Neural cell (in vitro differentiated cells): Measurements from ENCODE around the gene SCFD1. TPM values are rescaled to one million over a fixed set of nuclear protein-coding genes. Genes with fewer than 3 reads are reported as not detected.

ENCODE experiments used
- H2AFZ ChIP-seq: fragments of 200-600, 300-800 bp; sonication (generic), shearing (Covaris generic); 2 replicates; pipeline ENCODE4 v1.6.0; 2014; ENCODE audit warnings: low read depth, mild to moderate bottlenecking, antibody characterized with exemption, low read length, moderate library complexity
- H3F3A ChIP-seq: fragments of 200-600 bp; shearing (Covaris generic); 2 replicates; pipeline ENCODE4 v1.6.1; 2016; ENCODE audit warnings: mild to moderate bottlenecking, moderate library complexity, mixed read lengths, antibody characterized with exemption, low read length; ENCODE audit not compliant: insufficient read depth, poor library complexity, severe bottlenecking
- H3K27ac ChIP-seq: fragments of 200-600, 300-800 bp; sonication (generic), shearing (Covaris generic); 2 replicates; pipeline ENCODE4 v1.5.1; 2014; ENCODE audit warnings: mild to moderate bottlenecking, low read length, moderate library complexity
- H3K27me3 ChIP-seq: fragments of 300-800, 200-600 bp; sonication (generic), shearing (Covaris generic); 2 replicates; pipeline ENCODE4 v1.6.0; 2014; ENCODE audit warnings: mild to moderate bottlenecking, low read depth, low read length, moderate library complexity; ENCODE audit not compliant: insufficient read depth
- H3K36me3 ChIP-seq: fragments of 300-800, 200-600 bp; sonication (generic), shearing (Covaris generic); 2 replicates; pipeline ENCODE4 v1.5.1; 2014; ENCODE audit warnings: mild to moderate bottlenecking, antibody characterized with exemption, low read length, moderate library complexity; ENCODE audit not compliant: insufficient read depth
- H3K4me2 ChIP-seq: fragments of 300-800, 200-600 bp; sonication (generic), shearing (Covaris generic); 2 replicates; pipeline ENCODE4 v1.6.0; 2014; ENCODE audit warnings: mild to moderate bottlenecking, low read length
- H3K4me3 ChIP-seq: fragments of 300-800, 200-600 bp; sonication (generic), shearing (Covaris generic); 2 replicates; pipeline ENCODE4 v1.5.1; 2014; ENCODE audit warnings: mild to moderate bottlenecking, low read length, moderate library complexity
- H3K79me2 ChIP-seq: fragments of 200-600 bp; shearing (Covaris generic); replicated peaks from 2 replicates; pipeline ENCODE4 v1.6.0; 2014; ENCODE audit warnings: mild to moderate bottlenecking, low read length, moderate library complexity; ENCODE audit not compliant: insufficient read depth
- H3K9ac ChIP-seq: fragments of 300-800, 200-600 bp; sonication (generic), shearing (Covaris generic); 2 replicates; pipeline ENCODE4 v1.6.1; 2016; ENCODE audit warnings: mild to moderate bottlenecking, low read length, mixed read lengths
- H3K9me2 ChIP-seq: fragments of 200-600 bp; shearing (Covaris generic); 2 replicates; pipeline ENCODE4 v1.6.1; 2016; ENCODE audit warnings: mild to moderate bottlenecking, low read length, mixed read lengths; ENCODE audit not compliant: insufficient read depth
- H3K9me3 ChIP-seq: fragments of 200-600, 300-800 bp; sonication (generic), shearing (Covaris generic); 2 replicates; pipeline ENCODE4 v1.6.1; 2016; ENCODE audit warnings: mild to moderate bottlenecking, mixed run types, low read length, moderate library complexity, mixed read lengths
- H4K20me1 ChIP-seq: fragments of 200-600 bp; shearing (Covaris generic); 2 replicates; pipeline ENCODE4 v1.6.1; 2016; ENCODE audit warnings: mild to moderate bottlenecking, mixed run types; ENCODE audit not compliant: insufficient read depth
- CTCF ChIP-seq: fragments of 450-650 bp; IDR thresholded peaks from 2 replicates; pipeline ENCODE4 v1.5.1; 2014; ENCODE audit warnings: antibody characterized with exemption, mild to moderate bottlenecking, moderate library complexity; ENCODE audit not compliant: poor library complexity, severe bottlenecking
- EP300 ChIP-seq: fragments of 450-650 bp; conservative IDR thresholded peaks from 2 replicates; pipeline ENCODE4 v1.6.1; 2014; ENCODE audit warnings: antibody characterized with exemption, mild to moderate bottlenecking, moderate library complexity; ENCODE audit not compliant: poor library complexity, severe bottlenecking
- EZH2 ChIP-seq: fragments of 200-600, 300-800 bp; shearing (Covaris generic), sonication (generic); IDR thresholded peaks from 2 replicates; pipeline ENCODE4 v1.6.1; 2014; ENCODE audit warnings: antibody characterized with exemption, low read length, borderline replicate concordance, mild to moderate bottlenecking; ENCODE audit not compliant: insufficient read depth, poor library complexity, severe bottlenecking
- MXI1 ChIP-seq: fragments of 450-650 bp; conservative IDR thresholded peaks from 2 replicates; pipeline ENCODE4 v1.6.1; 2014; ENCODE audit warnings: antibody characterized with exemption, mild to moderate bottlenecking; ENCODE audit not compliant: poor library complexity, severe bottlenecking
- POLR2AphosphoS5 ChIP-seq: IDR thresholded peaks from 2 replicates; pipeline ENCODE4 v1.6.1; 2012
- RAD21 ChIP-seq: fragments of 450-650 bp; conservative IDR thresholded peaks from 2 replicates; pipeline ENCODE4 v1.6.1; 2014; ENCODE audit warnings: antibody characterized with exemption, mild to moderate bottlenecking, moderate library complexity
- REST ChIP-seq: IDR thresholded peaks from 2 replicates; pipeline ENCODE4 v1.6.1; 2012; ENCODE audit warnings: borderline replicate concordance
- SMC3 ChIP-seq: fragments of 450-650 bp; conservative IDR thresholded peaks from 2 replicates; pipeline ENCODE4 v1.6.1; 2014; ENCODE audit warnings: antibody characterized with exemption, mild to moderate bottlenecking, moderate library complexity; ENCODE audit not compliant: poor library complexity
- TAF1 ChIP-seq: IDR thresholded peaks from 2 replicates; pipeline ENCODE4 v1.6.1; 2012; ENCODE audit warnings: low read depth
- polyA plus RNA-seq: library from polyadenylated mRNA; depleted of rRNA; stranded (reverse); fragments of >200 nt; gene quantifications from 2 replicates; pipeline ENCODE4 v1.2.3, GENCODE V29; 2014

SCFD1 gene
- polyA plus RNA-seq, 1 donor from 2014 or later = 99.4 TPM

DNA sequence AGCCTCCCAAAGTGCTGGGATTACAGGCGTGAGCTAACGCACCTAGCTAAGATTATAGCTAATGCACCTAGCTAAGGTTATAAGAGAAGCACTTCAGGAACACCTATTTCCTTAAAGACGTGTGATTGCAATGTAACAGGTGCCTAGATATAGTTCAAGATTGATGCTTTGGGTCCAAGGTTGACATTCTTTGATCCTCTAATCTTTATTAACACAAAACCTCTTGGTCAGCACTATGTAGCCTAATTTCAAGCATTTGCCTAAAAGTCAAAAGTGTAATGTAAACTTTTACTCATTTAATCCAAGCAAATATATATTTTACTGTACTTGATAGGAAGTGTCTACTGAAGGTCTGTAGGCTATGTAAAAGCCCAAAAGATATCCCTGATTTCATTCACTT is 36.5 kb downstream of the SCFD1 start:
- no peaks in the 10 kb centered on the region for H3K9me2 ChIP-seq
- TF ChIP-seq REST = no peak
- no peak for TF ChIP-seq CTCF
- no peak for TF ChIP-seq RAD21
- no peak for TF ChIP-seq SMC3
- TF ChIP-seq MXI1 = no peak
- no peak for TF ChIP-seq POLR2AphosphoS5
- no peak for TF ChIP-seq TAF1
- no peak for TF ChIP-seq EP300
- TF ChIP-seq EZH2 = no peak
- H3K27ac ChIP-seq = no peak overlapping the region
- H3F3A ChIP-seq = no peaks in the 10 kb centered on the region
- no peak overlapping the region for H3K4me2 ChIP-seq
- no peak overlapping the region for H3K9ac ChIP-seq
- H3K79me2 ChIP-seq = peaks cover 5% of the 10 kb centered on the region
- no peaks in the 10 kb centered on the region for H3K27me3 ChIP-seq
- no peak overlapping the region for H3K4me3 ChIP-seq
- H3K9me3 ChIP-seq = no peaks in the 10 kb centered on the region
- H4K20me1 ChIP-seq = no peaks in the 10 kb centered on the region
- H3K36me3 ChIP-seq = peaks cover 12% of the 10 kb centered on the region
- H2AFZ ChIP-seq = no peak overlapping the region

GRCh38 chr14:30669594-30669993 is 47.5 kb downstream of the SCFD1 start:
- Histone ChIP-seq H3K9ac (no peak overlapping the region), H4K20me1 (no peaks in the 10 kb centered on the region)
- TF ChIP-seq REST (no peak), MXI1 (no peak), CTCF (no peak), RAD21 (no peak), SMC3 (no peak)

More at GRCh38 chr14:30669594-30669993, 47.5 kb downstream of the SCFD1 start:
- Histone ChIP-seq H3K27me3 (no peaks in the 10 kb centered on the region), H3K79me2 (no peaks in the 10 kb centered on the region), H3K4me2 (no peak overlapping the region), H3K9me3 (no peaks in the 10 kb centered on the region), H3K4me3 (no peak overlapping the region), H3F3A (no peaks in the 10 kb centered on the region), H3K36me3 (peaks cover 5% of the 10 kb centered on the region), H2AFZ (no peak overlapping the region), H3K27ac (no peak overlapping the region), H3K9me2 (no peaks in the 10 kb centered on the region)
